Measurements from ENCODE around the gene MAP4K4.

The MAP4K4 gene

DNA sequence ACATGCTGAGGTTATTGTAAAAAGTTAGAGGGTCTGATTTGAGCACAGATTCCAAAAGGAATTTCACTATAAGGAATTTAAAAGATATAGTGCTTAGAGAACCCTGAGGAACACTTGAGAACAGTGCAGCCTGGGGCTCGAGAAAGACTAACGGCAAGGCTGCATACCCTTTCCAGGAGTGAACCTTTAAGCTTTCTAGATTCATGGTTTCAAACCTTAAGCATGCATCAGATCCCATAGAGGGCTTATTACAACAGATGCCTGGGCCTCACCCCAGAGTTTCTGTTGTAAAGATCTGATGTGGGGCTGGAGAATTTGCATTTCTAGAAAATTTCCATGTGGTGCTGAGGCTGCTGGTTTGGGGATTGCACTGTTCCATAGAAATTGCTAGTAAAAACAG is 203.7 kb downstream of the MAP4K4 start:
- no peak overlapping the region for H3K4me3 ChIP-seq (ENCODE audit: low read depth, low read length)
- TF ChIP-seq CTCF (IDR thresholded peaks at IDR 0.05; ENCODE audit: low read depth, low read length) = no peak

GRCh38 chr2:101902169-101902568 is 204.7 kb downstream of the MAP4K4 start:
- TF ChIP-seq CTCF (IDR thresholded peaks at IDR 0.05; ENCODE audit: low read depth, low read length) = no peak
- H3K4me3 ChIP-seq (ENCODE audit: low read depth, low read length) = no peak overlapping the region

GRCh38 chr2:101904916-101905315 is 207.4 kb downstream of the MAP4K4 start:
- no peak overlapping the region for H3K4me3 ChIP-seq (ENCODE audit: low read depth, low read length)
- TF ChIP-seq CTCF (IDR thresholded peaks at IDR 0.05; ENCODE audit: low read depth, low read length) = no peak

- H3K4me3 ChIP-seq (ENCODE audit: low read depth, low read length) = no peak overlapping the region
- TF ChIP-seq CTCF (IDR thresholded peaks at IDR 0.05; ENCODE audit: low read depth, low read length) = no peak
These were observed 208.3 kb downstream of the MAP4K4 start for GRCh38 chr2:101905746-101906336.

DNA sequence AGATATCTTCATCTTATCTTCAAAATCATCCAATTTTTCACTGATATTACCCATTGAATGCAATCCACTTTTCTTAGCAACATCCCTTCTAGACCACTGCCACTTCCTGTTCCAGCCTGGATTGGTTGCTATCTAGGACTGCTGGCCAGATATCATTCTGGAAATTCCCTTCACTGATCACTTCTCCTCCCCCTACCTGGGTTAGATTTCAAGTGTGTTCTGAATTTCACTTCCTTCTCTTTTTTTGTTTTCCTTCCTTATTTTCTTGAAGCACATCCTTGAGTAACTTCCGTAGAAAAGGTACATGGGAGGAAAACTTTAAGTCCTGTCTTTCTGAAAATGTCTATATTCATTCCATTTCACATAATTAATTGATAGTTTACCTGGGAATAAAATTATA is 212.3 kb downstream of the MAP4K4 start:
- H3K4me3 ChIP-seq (ENCODE audit: low read depth, low read length) = no peak overlapping the region
- no peak for TF ChIP-seq CTCF (IDR thresholded peaks at IDR 0.05; ENCODE audit: low read depth, low read length)

DNA sequence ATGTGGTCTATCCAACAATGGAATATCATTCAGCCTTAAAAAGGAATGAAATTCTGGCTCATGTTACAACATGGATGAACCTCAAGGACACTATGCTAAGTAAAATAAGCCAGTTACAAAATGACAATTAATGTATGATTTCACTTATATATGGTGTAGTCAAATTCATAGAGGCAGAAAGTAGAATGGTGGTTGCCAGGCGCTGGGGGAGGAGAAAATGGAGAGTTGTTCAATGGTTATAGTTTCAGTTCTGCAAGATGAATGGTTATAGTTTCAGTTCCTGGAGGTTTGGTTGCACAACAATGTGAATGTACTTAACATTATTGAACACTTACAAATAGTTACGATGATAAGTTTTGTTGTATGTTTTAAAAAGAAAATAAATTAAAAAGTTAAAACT is 215.0 kb downstream of the MAP4K4 start:
- TF ChIP-seq CTCF (IDR thresholded peaks at IDR 0.05; ENCODE audit: low read depth, low read length) = no peak
- no peak overlapping the region for H3K4me3 ChIP-seq (ENCODE audit: low read depth, low read length)

DNA sequence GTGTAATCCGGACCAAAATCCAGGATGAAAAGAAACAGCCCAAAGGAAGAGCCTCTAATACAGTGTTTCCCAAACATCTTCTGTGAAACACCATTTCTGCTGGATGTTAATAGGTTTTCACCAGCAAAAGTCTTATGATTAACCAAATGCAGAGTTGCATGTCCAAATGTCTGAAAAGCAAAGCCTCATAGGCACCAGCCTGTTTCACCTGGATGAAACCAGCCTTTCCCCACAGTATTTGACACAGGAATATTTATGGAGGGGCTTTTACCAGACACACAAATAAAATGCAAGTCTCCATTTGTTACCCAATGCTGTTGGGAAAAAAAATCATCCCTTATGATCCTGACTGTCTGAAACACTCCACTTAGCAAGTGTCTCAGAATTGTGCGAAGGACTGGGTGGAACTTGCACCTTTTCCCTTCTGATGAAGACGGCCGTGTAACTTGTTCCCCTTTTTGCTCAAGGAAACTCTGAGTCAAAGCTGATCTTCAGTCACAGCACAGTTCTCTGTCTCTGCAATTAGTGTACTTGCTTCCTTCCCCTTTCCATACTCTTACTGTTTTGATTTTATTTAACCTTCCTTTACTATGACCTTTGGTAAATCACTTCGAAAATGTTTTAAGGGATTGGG is 223.9 kb downstream of the MAP4K4 start:
- H3K4me3 ChIP-seq (ENCODE audit: low read depth, low read length) = no peak overlapping the region
- no peak for TF ChIP-seq CTCF (IDR thresholded peaks at IDR 0.05; ENCODE audit: low read depth, low read length)
